NB4 (cell line): ENCODE data around the gene SIRT7.

Source experiments
- DNase-seq: peaks from one replicate; pipeline ENCODE4 v3.0.0; 2010; ENCODE audit warnings: low read depth
- H3K4me3 ChIP-seq: one replicate; pipeline ENCODE4 v1.5.1; 2011; ENCODE audit warnings: mild to moderate bottlenecking, low read depth, low read length, moderate library complexity
- CTCF ChIP-seq: IDR thresholded peaks from one replicate; pipeline ENCODE4 v1.5.1; 2012; ENCODE audit warnings: low read depth, low read length
- MAX ChIP-seq: IDR thresholded peaks from 2 replicates; pipeline ENCODE4 v1.6.1; 2011; ENCODE audit warnings: low read depth, low read length
- MYC ChIP-seq: IDR thresholded peaks from 2 replicates; pipeline ENCODE4 v1.6.1; 2011; ENCODE audit warnings: low read depth, low read length
- POLR2A ChIP-seq: IDR thresholded peaks from 2 replicates; pipeline ENCODE4 v1.6.1; 2011; ENCODE audit warnings: mild to moderate bottlenecking; ENCODE audit not compliant: insufficient read length; ENCODE audit errors: extremely low read depth

Gene SIRT7

GRCh38 chr17:81914103-81914850 lies 3.7 kb downstream of the SIRT7 start:
- TF ChIP-seq POLR2A, result no peak
- no peak for TF ChIP-seq MAX
- TF ChIP-seq MYC, result no peak
- no peak for TF ChIP-seq CTCF
- no peak overlapping the region for H3K4me3 ChIP-seq
- no peak for DNase-seq

GRCh38 chr17:81913394-81914102 lies 4.4 kb downstream of the SIRT7 start:
- TF ChIP-seq CTCF (no peak), MAX (no peak), MYC (no peak)
- H3K4me3 ChIP-seq, result no peak overlapping the region
- no peak for DNase-seq

- no peak overlapping the region for H3K4me3 ChIP-seq
- no peak for DNase-seq
- TF ChIP-seq POLR2A, result no peak
- TF ChIP-seq MYC, result no peak
- no peak for TF ChIP-seq MAX
- no peak for TF ChIP-seq CTCF
These were observed 5.3 kb downstream of the SIRT7 start for GRCh38 chr17:81912441-81913309.

- no peak overlapping the region for H3K4me3 ChIP-seq
- TF ChIP-seq MAX, result no peak
- TF ChIP-seq POLR2A, result no peak
- no peak for TF ChIP-seq MYC
- no peak for TF ChIP-seq CTCF
- DNase-seq, result no peak
These were observed 6.0 kb downstream of the SIRT7 start for GRCh38 chr17:81911969-81912368.

- TF ChIP-seq POLR2A, result peak; percentile 35
- 0 out of 2 replicates have a peak, but pooled peaks have one; percentile 24 for TF ChIP-seq MAX
- TF ChIP-seq MYC, result no peak
- H3K4me3 ChIP-seq, result peak within 1 kb of the TSS; percentile 77
- DNase-seq, result peak; percentile 85
These were observed 6.6 kb downstream of the SIRT7 start, which contains the start of gene PCYT2 for GRCh38 chr17:81911277-81911961. Gene PCYT2, minus strand, starts transcription at chr17:81911399. Its CDS starts 44 bp downstream, at chr17:81911355.
